GM21367 (cell line): Measurements from ENCODE around the gene ABHD8.

Experiments
- ATAC-seq: cut with Tn5 transposase; IDR thresholded peaks from one replicate; pipeline ENCODE4 v1.9.1; 2021; ENCODE audit not compliant: unreplicated experiment

Gene ABHD8

DNA sequence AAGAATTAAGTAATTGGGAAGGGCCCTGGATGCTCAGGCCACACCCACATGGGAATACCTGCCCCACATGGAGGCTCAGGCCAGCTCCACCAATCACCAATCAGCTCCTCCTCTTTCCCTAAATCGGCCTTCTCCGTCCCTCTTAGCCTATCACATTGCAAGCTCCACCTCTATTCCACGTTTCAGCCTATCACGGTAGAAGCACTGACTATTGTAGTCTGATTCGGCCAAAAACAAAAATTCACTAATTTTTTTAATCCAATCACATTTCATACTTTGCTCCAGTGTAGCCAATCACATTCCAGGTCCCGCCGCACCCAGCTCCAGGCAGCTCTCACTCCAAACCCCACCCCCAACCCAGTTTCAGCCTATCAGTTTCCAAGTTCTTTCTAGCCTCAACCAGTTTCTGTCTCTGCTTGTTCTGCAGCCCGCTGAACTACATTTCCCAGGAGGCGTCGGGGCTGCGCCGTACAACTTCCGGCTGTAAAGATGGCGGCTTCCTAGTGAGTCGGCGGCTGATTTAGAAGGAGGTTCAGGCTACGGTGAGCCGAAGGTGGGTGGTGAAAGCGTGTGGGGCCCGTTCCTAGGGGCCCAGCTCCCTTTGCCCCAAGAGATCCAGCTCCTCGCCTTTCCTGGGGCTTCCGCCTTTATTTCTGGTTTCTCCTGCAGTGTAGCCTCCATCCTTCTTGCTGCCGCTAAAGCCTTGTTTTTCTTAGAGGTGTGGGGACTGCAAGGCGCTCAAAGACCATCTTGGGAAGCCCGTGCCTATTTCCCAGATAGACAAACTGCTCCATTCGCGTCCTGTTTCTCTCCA lies 36.0 kb downstream of the ABHD8 start, which contains the start of gene BABAM1:
Gene BABAM1 (plus strand): TSS at position 469 of the 814 bp plus-strand sequence. CDS start 1,364 bp downstream, outside the sequence.
- ATAC-seq, result peak; percentile 85

DNA sequence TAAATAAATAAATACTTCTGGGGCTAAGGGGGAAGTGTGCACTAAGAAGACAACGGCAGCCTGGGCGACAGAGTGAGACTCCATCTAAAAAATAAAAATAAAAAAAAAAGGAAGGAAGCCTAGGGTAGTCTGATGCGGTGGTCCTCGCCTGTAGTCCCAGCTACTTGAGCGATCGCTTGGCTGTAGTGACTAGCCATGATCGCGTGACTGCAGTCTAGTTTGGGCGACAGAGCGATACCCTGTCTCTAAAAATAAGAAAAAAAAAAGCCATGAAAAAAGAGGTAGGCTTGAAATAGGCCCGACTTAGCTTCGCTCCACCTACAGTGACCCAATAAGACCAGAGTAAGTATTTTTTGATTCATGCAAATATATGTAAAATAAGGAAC lies 36.6 kb downstream of the ABHD8 start:
- peak; percentile 17 for ATAC-seq

DNA sequence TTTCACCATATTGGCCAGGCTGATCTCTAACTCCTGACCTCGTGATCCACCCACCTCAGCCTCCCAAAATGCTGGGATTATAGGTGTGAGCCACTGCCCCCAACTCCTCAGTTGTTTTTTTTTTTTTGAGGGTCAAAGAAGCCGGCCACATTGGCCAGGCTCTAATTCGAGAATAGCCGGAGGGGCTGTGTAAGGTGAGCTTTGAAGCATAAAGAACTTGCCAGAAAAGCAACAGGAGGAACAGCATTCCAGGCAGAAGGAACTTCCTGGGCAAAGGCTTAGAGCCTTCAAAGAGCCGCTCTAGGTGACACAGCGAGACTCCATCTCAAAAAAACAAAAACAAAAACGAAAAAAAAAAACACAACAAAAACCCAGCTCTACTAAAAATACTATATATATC lies 37.2 kb downstream of the ABHD8 start:
- ATAC-seq, result no peak

DNA sequence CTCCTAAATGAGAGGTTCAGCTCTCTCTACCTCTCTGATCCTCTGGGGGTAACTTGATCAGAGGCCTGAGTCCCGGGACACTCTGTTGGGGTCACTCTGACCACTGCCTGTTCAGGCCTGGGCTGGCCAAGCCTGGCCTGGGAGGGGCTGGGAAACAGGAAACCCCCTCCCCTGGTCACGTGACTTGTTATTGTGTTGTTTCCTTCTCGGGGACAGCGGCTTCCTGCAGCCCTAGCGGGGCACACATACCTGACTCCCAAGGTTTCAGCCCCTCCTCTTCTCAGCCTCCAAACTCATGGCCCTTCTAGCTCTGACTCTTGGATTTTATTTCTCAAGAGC lies 38.6 kb downstream of the ABHD8 start, which contains the start of gene USHBP1:
Gene USHBP1 (minus strand): TSS at position 105 of the 339 bp plus-strand sequence. CDS start 446 bp downstream, outside the sequence.
- ATAC-seq, result no peak

DNA sequence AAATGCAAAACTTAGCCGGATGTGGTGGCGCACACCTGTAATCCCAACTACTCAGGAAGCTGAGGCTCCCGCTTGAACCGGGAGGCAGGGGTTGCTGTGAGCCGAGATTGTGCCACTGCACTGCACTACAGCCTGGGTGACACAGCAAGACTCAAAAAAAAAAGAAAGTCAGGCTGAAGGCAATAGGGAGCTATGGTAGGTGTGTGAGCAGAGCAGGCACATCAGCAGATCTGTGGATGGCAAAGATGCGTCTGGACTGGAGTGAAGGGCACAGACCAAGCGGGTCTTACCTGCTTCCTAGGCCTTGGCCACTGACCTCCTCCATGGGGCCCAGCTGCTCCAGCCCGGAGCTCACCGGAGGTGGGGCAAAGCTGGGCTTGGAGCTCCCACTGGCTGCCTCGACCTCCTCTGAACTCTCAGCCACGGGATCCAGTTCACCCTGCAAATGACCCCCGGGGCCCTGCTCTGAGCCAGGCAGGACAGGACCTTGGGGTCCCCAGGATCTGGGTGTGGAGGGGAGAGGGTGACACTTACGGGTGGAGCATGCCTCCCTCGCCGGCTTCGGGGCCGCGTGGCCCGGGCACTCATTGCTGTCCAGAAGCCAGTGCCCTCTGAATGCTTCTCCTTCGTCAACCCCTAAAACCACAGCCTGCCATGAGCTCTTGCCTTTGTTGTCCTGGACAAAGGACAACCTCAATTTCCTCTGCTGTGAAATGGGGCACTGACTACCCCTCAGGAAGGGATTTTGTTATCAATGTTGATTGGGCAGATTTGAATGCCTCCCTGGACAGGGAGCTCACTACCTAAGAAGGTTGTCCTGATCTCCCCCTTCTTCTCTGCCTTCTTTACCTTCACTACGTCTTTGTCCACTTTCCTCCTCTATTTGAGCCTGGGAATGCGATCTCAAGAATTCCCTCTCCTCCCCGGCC lies 39.2 kb downstream of the ABHD8 start:
- no peak for ATAC-seq

DNA sequence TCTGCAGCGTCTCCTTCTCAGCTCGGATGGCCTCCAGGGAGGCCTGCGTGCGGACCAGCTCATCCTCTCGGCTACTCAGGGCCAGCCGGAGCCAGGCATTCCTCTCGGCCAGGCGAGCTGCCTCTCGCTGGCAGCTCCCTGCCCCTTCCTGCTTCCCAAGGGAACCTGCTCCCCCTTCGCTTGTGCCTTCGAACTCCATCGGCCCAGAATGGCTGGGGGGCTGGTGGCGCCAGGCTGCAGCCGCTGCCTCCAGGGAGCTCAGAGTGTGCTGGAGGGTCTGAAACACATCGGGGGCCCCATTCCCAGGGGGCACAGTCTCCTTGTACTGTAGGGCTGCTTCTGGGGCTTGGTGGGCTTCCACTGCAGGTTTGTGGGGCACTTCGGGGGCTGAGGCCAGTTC lies 40.7 kb downstream of the ABHD8 start:
- no peak for ATAC-seq

DNA sequence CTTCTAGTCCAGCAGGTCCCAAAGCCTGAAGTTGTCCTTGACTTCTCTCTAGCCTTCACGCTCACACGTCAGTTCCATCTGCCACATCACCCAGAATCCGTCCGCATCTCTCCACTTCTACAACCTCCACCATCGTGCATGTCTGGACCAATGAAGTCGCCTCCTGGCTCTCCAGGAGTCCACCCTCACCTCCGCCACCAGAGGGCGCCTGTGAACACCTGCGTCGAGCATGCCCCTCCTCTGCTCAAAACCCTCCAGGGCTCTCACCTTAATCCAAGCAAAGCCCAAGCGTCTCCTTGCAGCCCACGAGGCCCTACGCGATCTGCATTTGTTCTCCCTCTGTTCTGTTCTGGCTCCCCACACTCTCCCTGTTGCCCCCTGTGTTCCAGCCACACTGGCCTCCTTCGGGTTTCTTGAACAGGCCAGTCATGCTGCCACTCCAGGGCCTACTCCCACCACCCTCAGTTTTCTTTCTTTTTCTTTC lies 42.3 kb downstream of the ABHD8 start:
- no peak for ATAC-seq

DNA sequence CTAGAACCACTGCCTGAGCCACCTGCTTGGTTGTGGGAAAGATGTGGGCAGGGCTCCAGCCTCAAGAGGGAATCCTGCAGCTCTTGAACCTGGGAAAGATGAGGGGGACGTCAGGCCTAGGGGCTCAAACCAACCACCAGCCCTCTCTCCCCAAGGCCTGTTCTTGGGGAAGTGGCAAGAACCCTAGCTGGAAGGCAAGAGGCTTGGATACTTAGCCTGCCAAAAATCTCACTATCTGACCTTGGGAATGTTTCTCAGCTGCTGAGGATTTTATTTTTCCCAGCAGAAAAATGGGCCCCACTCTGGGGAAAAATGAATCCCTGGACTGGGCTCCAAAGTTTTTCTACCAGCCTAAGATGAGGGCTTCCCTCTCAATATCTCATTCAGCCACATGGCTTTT lies 43.3 kb downstream of the ABHD8 start:
- no peak for ATAC-seq

DNA sequence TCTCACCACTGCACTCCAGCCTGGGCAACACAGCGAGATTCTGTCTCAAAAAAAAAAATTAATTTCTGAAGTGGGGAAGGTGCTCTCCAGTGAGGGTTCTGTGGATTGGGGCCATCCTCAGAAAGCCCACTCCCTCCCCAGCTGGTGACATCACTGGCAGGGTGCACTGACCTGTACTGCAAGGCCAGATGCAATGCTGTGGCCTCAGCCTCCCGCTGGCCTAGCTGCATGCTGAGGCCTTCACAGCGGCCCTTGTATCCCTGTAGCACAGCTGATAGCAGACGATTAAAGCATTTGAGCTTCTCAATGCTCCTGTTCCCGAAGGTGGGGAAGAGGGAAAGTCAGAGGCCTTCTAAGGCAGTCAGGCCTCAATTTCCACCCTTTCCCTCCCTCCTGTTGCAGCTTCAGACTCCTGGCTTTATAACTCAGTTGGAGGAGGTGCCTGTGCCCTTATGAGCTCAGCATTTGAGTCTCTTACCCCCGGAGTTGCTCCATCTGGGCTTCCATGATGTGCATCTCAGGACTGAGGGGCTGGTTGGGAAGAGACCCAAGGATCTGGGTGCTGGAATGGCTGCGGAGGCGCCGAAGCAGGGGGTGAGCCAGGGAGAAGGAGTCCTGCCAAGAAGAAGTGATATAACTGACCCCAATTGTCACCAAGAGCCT lies 44.0 kb downstream of the ABHD8 start:
- ATAC-seq, result no peak

DNA sequence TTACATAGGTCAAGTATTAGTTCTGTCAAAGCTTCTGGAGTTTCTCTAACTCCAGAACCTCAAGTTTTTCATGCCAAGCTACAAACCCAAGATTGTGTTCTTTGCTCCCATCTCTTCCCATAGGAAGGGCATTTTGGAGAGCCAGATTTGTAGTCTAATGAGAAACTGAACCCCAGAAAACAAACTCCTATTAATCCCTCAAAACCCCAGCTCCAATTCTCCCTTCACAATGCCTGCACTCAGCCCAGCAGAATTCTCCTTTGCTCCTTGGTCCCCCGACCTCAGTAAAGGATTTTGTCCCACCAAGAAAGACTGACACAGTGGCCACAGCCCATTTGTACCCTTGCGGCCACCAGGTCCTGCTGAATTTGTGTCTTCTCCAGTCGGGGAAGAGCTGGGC lies 47.1 kb downstream of the ABHD8 start:
- no peak for ATAC-seq

DNA sequence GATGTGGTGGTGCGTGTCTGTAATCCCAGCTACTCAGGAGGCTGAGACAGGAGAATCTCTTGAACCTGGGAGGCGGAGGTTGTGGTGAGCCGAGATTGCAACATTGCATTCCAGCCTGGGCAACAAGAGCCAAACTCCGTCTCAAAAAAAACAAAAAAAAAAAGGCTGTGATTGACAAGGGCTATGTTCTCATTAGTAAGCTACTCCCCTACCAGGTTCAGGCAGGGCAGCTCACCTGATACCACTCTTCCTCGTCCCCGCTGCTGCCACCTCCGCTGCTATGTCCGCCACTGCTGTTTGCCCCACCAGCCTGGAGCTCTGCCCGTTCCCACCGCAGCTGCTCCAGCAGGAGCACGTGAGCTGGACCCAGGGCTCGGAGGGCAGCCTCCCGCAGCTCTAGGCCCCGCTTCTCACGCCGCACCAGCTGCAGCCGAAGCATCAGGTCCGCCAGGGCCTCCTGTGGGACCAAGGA lies 48.0 kb downstream of the ABHD8 start:
- ATAC-seq, result no peak

DNA sequence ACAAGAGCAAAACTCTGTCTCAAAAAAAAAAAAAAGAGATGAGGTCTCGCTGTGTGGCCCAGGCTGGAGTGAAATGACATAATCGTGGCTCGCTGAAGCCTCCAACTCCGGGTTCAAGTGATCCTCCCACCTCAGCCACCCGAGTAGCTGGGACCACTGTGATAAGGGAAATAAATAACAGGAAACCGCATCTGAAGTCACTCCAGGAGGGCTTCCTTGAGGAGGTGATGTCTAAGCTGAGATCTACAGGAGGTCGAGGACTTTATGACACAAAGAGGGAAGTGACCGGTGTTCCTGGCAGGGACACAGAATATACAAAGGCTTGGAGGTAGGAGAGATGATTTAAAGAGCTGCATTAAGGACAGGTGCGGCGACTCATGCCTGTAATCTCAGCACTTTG lies 48.6 kb downstream of the ABHD8 start:
- no peak for ATAC-seq

DNA sequence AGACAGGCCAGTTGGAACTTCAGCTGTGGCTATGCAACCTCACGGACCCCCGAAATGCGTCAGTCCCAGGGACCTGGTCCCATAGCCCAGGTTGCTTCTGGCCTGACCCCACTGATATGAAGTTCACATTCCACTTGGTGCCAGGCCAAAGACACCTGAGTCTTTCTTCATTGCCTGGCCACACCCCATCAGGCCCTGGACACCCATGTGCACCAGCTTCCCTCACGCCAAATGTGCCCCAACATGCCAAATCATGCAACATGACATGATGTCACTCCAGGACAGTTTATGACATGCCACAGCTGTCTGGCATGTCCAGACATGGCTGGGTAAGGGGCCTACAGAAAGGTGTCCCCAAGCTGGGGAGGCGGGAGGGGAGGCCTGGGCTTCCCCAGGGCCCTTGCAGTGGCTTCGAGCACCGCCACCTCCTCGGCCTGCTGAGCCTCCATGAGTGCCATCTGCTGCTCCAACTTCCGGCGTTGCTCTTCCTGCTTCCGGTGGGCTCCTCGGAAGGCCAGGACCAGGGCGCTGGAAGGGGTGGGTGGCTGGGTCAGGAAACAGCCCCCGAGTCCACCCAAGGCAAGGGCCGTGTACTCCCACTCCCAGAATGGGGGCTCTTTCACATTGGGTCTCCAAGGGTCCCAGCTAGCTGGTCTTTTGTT lies 53.2 kb downstream of the ABHD8 start:
- ATAC-seq, result no peak

DNA sequence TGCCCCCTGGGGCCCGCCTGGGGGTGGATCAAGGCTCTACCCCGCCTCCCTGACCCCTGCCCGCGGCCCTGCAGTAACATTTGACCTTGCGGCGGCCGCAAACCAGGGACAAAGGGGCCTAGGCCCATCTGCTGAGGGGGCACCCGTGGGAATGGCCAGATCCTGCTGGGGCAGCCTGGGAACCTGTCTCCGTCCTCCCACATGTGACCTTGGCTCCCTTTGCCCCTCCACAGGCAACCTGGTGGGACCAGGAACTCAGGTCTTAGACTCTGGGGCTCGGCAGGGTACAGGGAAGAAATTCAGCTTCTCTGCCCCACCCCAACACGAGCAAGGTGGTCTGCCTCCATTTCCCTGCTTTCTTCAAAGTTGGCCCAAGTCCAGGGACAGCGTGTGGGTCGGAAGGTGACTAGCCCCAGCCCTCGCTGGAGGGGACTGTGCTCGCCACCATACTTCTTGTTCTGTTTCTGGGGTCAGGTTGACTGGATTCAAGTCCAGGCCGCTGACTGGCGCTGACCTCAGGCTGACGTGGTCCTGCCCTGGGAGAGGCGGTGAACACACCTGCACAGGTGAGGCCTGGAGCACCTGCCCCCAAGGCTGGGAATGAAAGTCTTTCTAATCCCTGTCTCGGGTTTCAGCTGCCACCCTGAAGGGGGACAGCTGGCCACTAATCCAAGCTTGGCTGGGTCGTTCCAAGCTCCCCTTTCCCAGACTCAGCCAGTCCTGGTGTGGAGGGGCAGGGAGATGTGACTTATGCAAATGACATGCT lies 55.0 kb downstream of the ABHD8 start:
- ATAC-seq, result no peak

DNA sequence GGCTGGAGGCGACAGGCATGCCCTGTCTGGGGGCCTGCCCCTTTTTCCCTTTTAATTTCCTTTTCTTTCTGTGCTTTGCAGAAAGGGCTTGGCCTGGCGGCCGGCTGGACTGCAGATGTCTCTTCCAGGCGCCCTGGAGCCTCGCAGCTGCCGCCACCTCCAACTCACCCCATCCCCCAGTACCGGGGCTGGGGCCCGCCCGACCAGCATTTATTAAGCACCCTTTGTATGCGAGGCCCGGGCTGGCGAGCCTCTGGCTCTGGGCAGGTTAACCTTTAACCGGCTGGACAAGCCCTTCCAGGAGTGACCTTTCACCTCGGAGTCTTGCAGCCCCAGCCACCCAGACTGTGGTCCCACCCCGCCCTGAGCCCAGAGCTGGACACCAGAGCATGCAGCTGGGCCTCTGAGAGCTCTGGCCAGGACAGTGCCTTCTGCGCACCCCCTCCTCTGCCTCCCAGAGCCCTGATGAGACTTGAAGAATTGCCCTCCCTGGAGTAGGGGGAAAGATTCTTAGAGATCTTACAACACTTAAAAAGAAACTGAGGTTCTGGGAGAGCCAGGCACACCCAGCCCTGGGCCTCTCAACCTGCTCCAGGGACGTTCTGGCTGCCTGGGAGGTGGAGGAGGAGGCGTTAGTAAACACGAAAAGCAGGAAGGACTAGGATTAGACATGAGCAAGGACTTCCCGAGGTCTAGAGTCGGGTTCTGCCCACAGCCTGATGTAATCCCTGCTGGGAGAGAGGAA lies 56.4 kb downstream of the ABHD8 start:
- no peak for ATAC-seq

DNA sequence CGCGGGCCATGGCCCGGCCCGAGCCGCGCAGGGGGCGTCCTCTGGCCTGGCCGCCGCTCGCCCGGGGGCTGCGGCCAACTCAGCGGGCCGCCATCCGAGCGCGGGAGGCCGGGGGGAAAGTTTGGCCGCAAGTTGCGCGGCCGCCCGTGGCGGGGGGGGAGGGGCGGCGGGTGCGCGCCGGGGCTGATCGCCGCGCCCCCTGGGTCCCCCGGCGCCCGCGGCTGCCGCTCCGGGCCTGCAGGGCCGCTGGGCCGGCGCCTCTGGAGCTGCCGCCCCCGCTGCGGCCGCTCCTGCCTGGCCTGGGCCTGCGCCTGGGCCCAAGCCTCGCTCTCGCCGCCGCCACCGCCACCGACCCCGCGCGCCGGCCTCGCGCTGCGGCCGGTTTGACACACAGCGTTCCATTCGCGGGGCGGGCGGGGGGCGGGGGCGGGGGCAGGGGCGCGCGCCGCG lies 57.7 kb downstream of the ABHD8 start, which contains the start of gene NR2F6:
Gene NR2F6 (minus strand): TSS at position 385 of the 450 bp plus-strand sequence. CDS start 699 bp downstream, outside the sequence.
- no peak for ATAC-seq

DNA sequence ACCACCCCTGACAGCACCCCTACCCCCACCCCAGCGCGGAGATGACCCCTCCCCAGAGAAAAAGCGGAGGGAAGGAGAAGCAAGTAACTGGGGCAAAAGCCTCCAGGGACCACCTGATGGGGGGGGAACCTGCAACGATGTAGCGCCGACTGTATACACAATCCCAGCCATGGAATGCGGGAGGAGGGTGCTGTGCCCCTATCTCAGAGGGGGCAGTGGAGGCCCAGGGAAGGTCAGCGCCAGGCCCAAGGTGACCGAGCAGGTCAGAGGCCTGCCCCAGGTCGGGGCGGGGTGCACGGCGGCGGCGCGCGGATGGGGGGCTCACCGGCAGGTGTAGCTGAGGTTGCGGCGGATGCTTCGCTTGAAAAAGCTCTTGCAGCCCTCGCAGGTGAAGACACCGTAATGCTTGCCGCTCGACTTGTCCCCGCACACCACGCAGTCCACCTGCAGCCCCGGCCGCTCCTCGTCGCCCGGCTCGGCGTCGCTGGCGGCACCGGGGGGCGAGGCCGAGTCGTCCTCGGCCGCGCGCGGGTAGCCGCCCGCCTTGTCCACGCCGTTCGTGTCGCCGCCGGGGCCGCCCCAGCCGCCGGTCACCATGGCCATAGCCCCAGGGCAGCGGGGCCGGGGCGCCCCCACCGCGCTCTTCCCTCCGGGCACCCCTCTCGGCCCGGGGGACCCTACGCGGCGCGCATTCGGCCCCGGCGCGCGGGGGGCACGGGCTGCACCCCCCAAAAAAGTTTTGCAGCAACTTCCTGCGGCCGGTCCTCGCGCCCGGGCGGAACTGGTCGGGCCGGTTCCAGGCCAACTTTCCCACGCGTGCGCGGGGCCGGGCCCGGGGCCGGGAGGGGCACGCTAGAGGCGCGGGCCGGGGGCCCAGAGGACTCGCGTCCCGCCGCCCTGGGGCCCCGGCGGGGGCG lies 58.3 kb downstream of the ABHD8 start:
- ATAC-seq, result no peak
